ENCODE results near the gene MMD. TPM values are rescaled to one million over a fixed set of nuclear protein-coding genes. Genes with fewer than 3 reads are reported as not detected.
"Not testable (repeated sequence)": the region's sequence is repeated elsewhere in the genome, so short reads cannot be mapped to it uniquely, and the experiment has no call there.

MMD gene
- total RNA-seq (10 to 100 TPM in 8 of 9 donors, 1 to 10 TPM in 1; 8.8 to 25.0 (median 12.5) TPM), polyA plus RNA-seq (1 to 10 TPM; 8.2 to 9.6 TPM)
- long read RNA-seq, donor 1, transcript MMD-201 (7 exons, 2,735 nt): major isoform, 14 of 21 reads
- long read RNA-seq, donor 1, partial matches to known transcripts: 0 of 21 reads
- long read RNA-seq, donor 1, other reads (novel, unspliced or antisense): 3 of 21 reads
- long read RNA-seq, donor 2, transcript MMD-201 (7 exons, 2,735 nt): major isoform, 46 of 56 reads
- long read RNA-seq, donor 2, partial matches to known transcripts: 2 of 56 reads
- long read RNA-seq, donor 2, other reads (novel, unspliced or antisense): 5 of 56 reads
- long read RNA-seq, donor 3, transcript MMD-201 (7 exons, 2,735 nt): major isoform, 9 of 11 reads
- long read RNA-seq, donor 3, partial matches to known transcripts: 0 of 11 reads
- long read RNA-seq, donor 3, other reads (novel, unspliced or antisense): 2 of 11 reads

- WGBS, 4 donors: 0 to 1% (median 0%) methylated on average over 18 to 62 of the region's 62 CpGs
- peak in 3 of 4 donors; percentile 4 to 16 (median 8) for ATAC-seq
- peaks cover 0 to 7% (median 0%) of the 10 kb centered on the region in 9 donors for H3K27me3 ChIP-seq
- TF ChIP-seq CTCF (IDR thresholded peaks at IDR 0.05) (no peak), POLR2A (IDR thresholded peaks at IDR 0.05) (peak; percentile 57 to 68)
- H3K4me1 ChIP-seq: peaks cover 0 to 38% (median 16%) of the 10 kb centered on the region in 12 donors
- no peaks in the 10 kb centered on the region for H3K36me3 ChIP-seq
- DNase-seq: peak in 3 of 5 donors; percentile 37 to 61 (median 45)
- H3K9me3 ChIP-seq: no peaks in the 10 kb centered on the region
- H3K4me3 ChIP-seq: peak within 1 kb of the TSS; percentile 69 to 99 (median 96)
- H3K27ac ChIP-seq: peak within 1 kb of the TSS; percentile 63 to 96 (median 91)
- intact Hi-C loops (cut with DNase I): loop anchor here in 4 of 10 donors (5.0 to 10.0 kb wide), 6 partner anchors 71 to 303 kb away; partner anchors contain the start of genes SMIM36 (in 2 of the 4) and TMEM100 (in 1 of the 4)
Measured at GRCh38 chr17:55421179-55421934, at the start of gene MMD. TSS of gene MMD (minus strand) at chr17:55421835. CDS start at chr17:55421695, 140 bp downstream.

GRCh38 chr17:55466671-55467070, 45.0 kb upstream of the MMD start:
- DNase-seq (peak in 1 of 5 donors; percentile 47), ATAC-seq (peak in 3 of 4 donors; percentile 32 to 87 (median 44))
- no peaks in the 10 kb centered on the region for H3K36me3 ChIP-seq
- TF ChIP-seq POLR2A (IDR thresholded peaks at IDR 0.05): no peak
- no peak for TF ChIP-seq CTCF (IDR thresholded peaks at IDR 0.05)
- 22 to 35% (median 28%) methylated on average over 7 of the region's 7 CpGs for WGBS, 4 donors
- peaks cover 0 to 14% (median 0%) of the 10 kb centered on the region in 12 donors for H3K4me1 ChIP-seq
- intact Hi-C loops (cut with DNase I): no loop called here
- H3K4me3 ChIP-seq: no peak overlapping the region
- H3K27ac ChIP-seq: peak overlapping the region in 1 of 12 donors; percentile 16
- H3K27me3 ChIP-seq: no peaks in the 10 kb centered on the region
- no peaks in the 10 kb centered on the region for H3K9me3 ChIP-seq

- intact Hi-C loops (cut with DNase I); H3K9me3 ChIP-seq; H3K4me3 ChIP-seq; DNase-seq; H3K36me3 ChIP-seq; H3K27me3 ChIP-seq: not testable (repeated sequence)
- peaks cover 0 to 14% (median 0%) of the 10 kb centered on the region in 12 donors for H3K4me1 ChIP-seq
- peak in 2 of 4 donors; percentile 47 to 72 for ATAC-seq
- peak overlapping the region in 1 of 12 donors; percentile 16 for H3K27ac ChIP-seq
- 39 to 55% (median 51%) methylated on average over 4 of the region's 4 CpGs for whole genome bisulfite sequencing, 4 donors
Measured at GRCh38 chr17:55465771-55466170, 44.1 kb upstream of the MMD start.

GRCh38 chr17:55463600-55463999, 42.0 kb upstream of the MMD start:
- intact Hi-C loops (cut with DNase I): no loop called here
- Histone ChIP-seq H3K4me1 (peaks cover 0 to 14% (median 0%) of the 10 kb centered on the region in 12 donors), H3K27me3 (no peaks in the 10 kb centered on the region), H3K9me3 (no peaks in the 10 kb centered on the region), H3K36me3 (no peaks in the 10 kb centered on the region), H3K4me3 (no peak overlapping the region), H3K27ac (no peak overlapping the region)
- no peak for TF ChIP-seq CTCF (IDR thresholded peaks at IDR 0.05)
- TF ChIP-seq POLR2A (IDR thresholded peaks at IDR 0.05): no peak
- ATAC-seq (no peak), DNase-seq (no peak)
- WGBS, 4 donors: 57 to 71% (median 62%) methylated on average over 2 of the region's 2 CpGs

All from heart left ventricle (tissue), 16 donors.